T-helper 17 cell (primary cell): Measurements from ENCODE around the gene ADARB1. TPM values are rescaled to one million over a fixed set of nuclear protein-coding genes. Genes with fewer than 3 reads are reported as not detected.

Experiments
- ATAC-seq: fragments of 150-1000 bp; cut with Tn5 transposase; 2 replicates; pipeline ENCODE4 v1.10.0; 2021; ENCODE audit warnings: mild to moderate bottlenecking, moderate library complexity
- DNase-seq, 3 donors: peaks; one replicate each; pipeline versions ENCODE4 v3.0.0 to v3.0.0-alpha.2; 2020 to 2021
- H3K9me3 ChIP-seq: one replicate; pipeline ENCODE4 v1.7.0; 2013; ENCODE audit warnings: low read length, mild to moderate bottlenecking; ENCODE audit not compliant: control insufficient read depth, poor library complexity, severe bottlenecking
- H3K27ac Mint-ChIP-seq: one replicate; pipeline ENCODE4 v1.8.0; 2022; ENCODE audit warnings: mild to moderate bottlenecking, moderate library complexity, mixed read lengths
- H3K27me3 Mint-ChIP-seq: one replicate; pipeline ENCODE4 v1.8.0; 2022; ENCODE audit warnings: mixed read lengths
- H3K36me3 Mint-ChIP-seq: one replicate; pipeline ENCODE4 v1.8.0; 2022; ENCODE audit warnings: low read depth, mixed read lengths
- H3K4me1 Mint-ChIP-seq: one replicate; pipeline ENCODE4 v1.8.0; 2022; ENCODE audit warnings: mild to moderate bottlenecking, mixed read lengths
- H3K4me3 Mint-ChIP-seq: one replicate; pipeline ENCODE4 v1.8.0; 2022; ENCODE audit warnings: mild to moderate bottlenecking, moderate library complexity, mixed read lengths
- total RNA-seq, 4 donors: library from RNA in 2 of 4; stranded (reverse) in 2 of 4; gene quantifications; one replicate each; pipeline ENCODE4 v1.2.3 and lab custom pipeline; 2022 to 2026

Gene ADARB1
- total RNA-seq, 2 donors from 2014 or later, result 28.4 to 37.0 TPM

GRCh38 chr21:45108034-45108790, 33.8 kb downstream of the ADARB1 start:
- Mint-ChIP-seq H3K36me3 (no peaks in the 10 kb centered on the region), H3K4me1 (peaks cover 57% of the 10 kb centered on the region), H3K27me3 (no peaks in the 10 kb centered on the region), H3K4me3 (no peak overlapping the region), H3K27ac (no peak overlapping the region)
- no peak for ATAC-seq
- no peaks in the 10 kb centered on the region for H3K9me3 ChIP-seq
- DNase-seq, result no peak

- H3K36me3 Mint-ChIP-seq, result no peaks in the 10 kb centered on the region
- peak; percentile 27 for ATAC-seq
- H3K4me3 Mint-ChIP-seq, result peak overlapping the region; percentile 7
- H3K27me3 Mint-ChIP-seq, result no peaks in the 10 kb centered on the region
- peaks cover 53% of the 10 kb centered on the region for H3K4me1 Mint-ChIP-seq
- H3K27ac Mint-ChIP-seq, result no peak overlapping the region
- no peak for DNase-seq
- no peaks in the 10 kb centered on the region for H3K9me3 ChIP-seq
These were observed 34.7 kb downstream of the ADARB1 start for GRCh38 chr21:45108808-45109781.

- Mint-ChIP-seq H3K4me3 (peak overlapping the region; percentile 62), H3K27ac (no peak overlapping the region), H3K27me3 (no peaks in the 10 kb centered on the region), H3K4me1 (peaks cover 49% of the 10 kb centered on the region), H3K36me3 (no peaks in the 10 kb centered on the region)
- ATAC-seq, result peak; percentile 73
- no peaks in the 10 kb centered on the region for H3K9me3 ChIP-seq
- no peak for DNase-seq
These were observed 35.6 kb downstream of the ADARB1 start for GRCh38 chr21:45109831-45110492.

GRCh38 chr21:45110873-45111624, 36.7 kb downstream of the ADARB1 start:
- ATAC-seq (no peak), DNase-seq (no peak)
- no peak overlapping the region for H3K27ac Mint-ChIP-seq
- H3K4me3 Mint-ChIP-seq, result no peak overlapping the region
- no peaks in the 10 kb centered on the region for H3K36me3 Mint-ChIP-seq
- peaks cover 49% of the 10 kb centered on the region for H3K4me1 Mint-ChIP-seq
- H3K9me3 ChIP-seq, result no peaks in the 10 kb centered on the region
- no peaks in the 10 kb centered on the region for H3K27me3 Mint-ChIP-seq

- ATAC-seq, result no peak
- H3K36me3 Mint-ChIP-seq, result no peaks in the 10 kb centered on the region
- H3K9me3 ChIP-seq, result no peaks in the 10 kb centered on the region
- DNase-seq, result no peak
- H3K27ac Mint-ChIP-seq, result no peak overlapping the region
- no peaks in the 10 kb centered on the region for H3K27me3 Mint-ChIP-seq
- H3K4me1 Mint-ChIP-seq, result peaks cover 44% of the 10 kb centered on the region
- H3K4me3 Mint-ChIP-seq, result no peak overlapping the region
These were observed 37.3 kb downstream of the ADARB1 start for GRCh38 chr21:45111703-45112102.

GRCh38 chr21:45112371-45112770, 38.0 kb downstream of the ADARB1 start:
- H3K4me3 Mint-ChIP-seq, result no peak overlapping the region
- H3K9me3 ChIP-seq, result no peaks in the 10 kb centered on the region
- no peak for DNase-seq
- H3K27ac Mint-ChIP-seq, result no peak overlapping the region
- no peak for ATAC-seq
- H3K27me3 Mint-ChIP-seq, result no peaks in the 10 kb centered on the region
- H3K4me1 Mint-ChIP-seq, result peaks cover 45% of the 10 kb centered on the region
- H3K36me3 Mint-ChIP-seq, result no peaks in the 10 kb centered on the region

GRCh38 chr21:45113543-45113942, 39.2 kb downstream of the ADARB1 start:
- no peak overlapping the region for H3K27ac Mint-ChIP-seq
- H3K36me3 Mint-ChIP-seq, result no peaks in the 10 kb centered on the region
- ATAC-seq (no peak), DNase-seq (no peak)
- H3K4me1 Mint-ChIP-seq, result peaks cover 43% of the 10 kb centered on the region
- no peak overlapping the region for H3K4me3 Mint-ChIP-seq
- H3K27me3 Mint-ChIP-seq, result no peaks in the 10 kb centered on the region
- no peaks in the 10 kb centered on the region for H3K9me3 ChIP-seq

GRCh38 chr21:45114072-45114471, 39.7 kb downstream of the ADARB1 start:
- Mint-ChIP-seq H3K36me3 (no peaks in the 10 kb centered on the region), H3K4me1 (peaks cover 41% of the 10 kb centered on the region), H3K27me3 (no peaks in the 10 kb centered on the region), H3K27ac (no peak overlapping the region), H3K4me3 (no peak overlapping the region)
- H3K9me3 ChIP-seq, result no peaks in the 10 kb centered on the region
- DNase-seq, result no peak
- no peak for ATAC-seq

GRCh38 chr21:45114475-45114874, 40.1 kb downstream of the ADARB1 start:
- no peak overlapping the region for H3K4me3 Mint-ChIP-seq
- H3K27me3 Mint-ChIP-seq, result no peaks in the 10 kb centered on the region
- no peaks in the 10 kb centered on the region for H3K9me3 ChIP-seq
- peaks cover 37% of the 10 kb centered on the region for H3K4me1 Mint-ChIP-seq
- H3K27ac Mint-ChIP-seq, result no peak overlapping the region
- no peak for ATAC-seq
- DNase-seq, result no peak
- H3K36me3 Mint-ChIP-seq, result no peaks in the 10 kb centered on the region

- DNase-seq, result no peak
- no peak for ATAC-seq
- no peaks in the 10 kb centered on the region for H3K9me3 ChIP-seq
- Mint-ChIP-seq H3K27ac (no peak overlapping the region), H3K36me3 (no peaks in the 10 kb centered on the region), H3K27me3 (no peaks in the 10 kb centered on the region), H3K4me1 (peaks cover 32% of the 10 kb centered on the region), H3K4me3 (no peak overlapping the region)
These were observed 40.8 kb downstream of the ADARB1 start for GRCh38 chr21:45115141-45115540.

GRCh38 chr21:45116066-45116465, 41.7 kb downstream of the ADARB1 start:
- Mint-ChIP-seq H3K4me1 (peaks cover 30% of the 10 kb centered on the region), H3K27ac (no peak overlapping the region), H3K36me3 (peaks cover 3% of the 10 kb centered on the region), H3K4me3 (no peak overlapping the region), H3K27me3 (no peaks in the 10 kb centered on the region)
- ATAC-seq (no peak), DNase-seq (no peak)
- H3K9me3 ChIP-seq, result no peaks in the 10 kb centered on the region

GRCh38 chr21:45117314-45117713, 42.9 kb downstream of the ADARB1 start:
- DNase-seq (no peak), ATAC-seq (no peak)
- peaks cover 9% of the 10 kb centered on the region for H3K36me3 Mint-ChIP-seq
- H3K4me1 Mint-ChIP-seq, result peaks cover 29% of the 10 kb centered on the region
- no peaks in the 10 kb centered on the region for H3K27me3 Mint-ChIP-seq
- H3K9me3 ChIP-seq, result no peaks in the 10 kb centered on the region
- no peak overlapping the region for H3K4me3 Mint-ChIP-seq
- no peak overlapping the region for H3K27ac Mint-ChIP-seq
